A549 (cell line): ENCODE data around the gene CAMK4. TPM values are rescaled to one million over a fixed set of nuclear protein-coding genes. Genes with fewer than 3 reads are reported as not detected.

Experiments used
- ATAC-seq, 2 experiments: fragments of 200-7000 bp in 1 of 2; fragments of >200 bp in 1 of 2; cut with Nextera tagmentation in 1 of 2; cut with Tn5 transposase in 1 of 2; 3 replicates each; pipeline versions ENCODE4 v1.8.0 to v1.9.1; 2018 to 2020; ENCODE audit warnings: mild to moderate bottlenecking in 1 of 2, moderate library complexity in 1 of 2
- CTCF ChIA-PET: fragments of 300-600 bp; sonication (Branson Sonifier 250); formaldehyde crosslinking; extraction: SDS; loops from one replicate; lab custom pipeline; 2021; ENCODE audit warnings: antibody characterized with exemption, inconsistent platforms; lab: Yijun Ruan, JAX
- POLR2A ChIA-PET: fragments of 350-600 bp; formaldehyde crosslinking; extraction: SDS; loops from one replicate; lab custom pipeline; 2021; ENCODE audit warnings: antibody characterized with exemption, inconsistent platforms; lab: Yijun Ruan, JAX
- DNase-seq, 2 experiments: peaks; one replicate each; pipeline versions ENCODE4 v3.0.0 to v3.0.0-alpha.2; 2011 to 2016; ENCODE audit warnings: low read depth in 1 of 2, low spot score in 1 of 2
- FAIRE-seq: peaks from 2 replicates; lab custom pipeline; 2011; peaks lifted over from hg19 to GRCh38; lab: Jason Lieb, UNC
- H3K27ac ChIP-seq, 2 experiments: fragments of >200 bp; sonication (Bioruptor Twin); formaldehyde crosslinking; 3 replicates each; pipeline ENCODE4 v1.5.1; 2016 to 2017
- H3K4me1 ChIP-seq: fragments of >200 bp; sonication (Bioruptor Twin); formaldehyde crosslinking; 3 replicates; pipeline ENCODE4 v1.6.1; 2016
- H3K4me2 ChIP-seq: fragments of >200 bp; sonication (Bioruptor Twin); formaldehyde crosslinking; 3 replicates; pipeline ENCODE4 v1.6.1; 2016
- H3K4me3 ChIP-seq: fragments of >200 bp; sonication (Bioruptor Twin); formaldehyde crosslinking; 3 replicates; pipeline ENCODE4 v1.5.1; 2016
- H3K9me3 ChIP-seq: fragments of >200 bp; sonication (Bioruptor Twin); formaldehyde crosslinking; 3 replicates; pipeline ENCODE4 v1.6.1; 2016
- BCL3 ChIP-seq: fragments of >200 bp; sonication (Bioruptor Twin); formaldehyde crosslinking; IDR thresholded peaks from 3 replicates; pipeline ENCODE4 v1.6.1; 2016
- CBX2 ChIP-seq: fragments of 200-600 bp; sonication (generic); IDR thresholded peaks from 2 replicates; pipeline ENCODE4 v1.6.1; 2016; ENCODE audit warnings: low read depth, mild to moderate bottlenecking, borderline replicate concordance
- CHD2 ChIP-seq: fragments of 150-350 bp; IDR thresholded peaks from 2 replicates; pipeline ENCODE4 v1.6.1; 2014; ENCODE audit warnings: low read length; ENCODE audit not compliant: partially characterized antibody
- CHD4 ChIP-seq: fragments of 200-600 bp; sonication (generic); IDR thresholded peaks from 2 replicates; pipeline ENCODE4 v1.6.1; 2016; ENCODE audit warnings: antibody characterized with exemption, mild to moderate bottlenecking, borderline replicate concordance
- E2F6 ChIP-seq: IDR thresholded peaks from 2 replicates; pipeline ENCODE4 v1.6.1; 2012; ENCODE audit warnings: low read depth, borderline replicate concordance
- EHF ChIP-seq: fragments of 250-450 bp; sonication (Bioruptor Pico); IDR thresholded peaks from 2 replicates; pipeline ENCODE4 v1.5.0; 2020; ENCODE audit warnings: mild to moderate bottlenecking
- EHMT2 ChIP-seq: fragments of 200-600 bp; sonication (generic); IDR thresholded peaks from 2 replicates; pipeline ENCODE4 v1.6.1; 2016; ENCODE audit warnings: antibody characterized with exemption, low read depth, mild to moderate bottlenecking, moderate library complexity
- ELK1 ChIP-seq: fragments of 150-350 bp; IDR thresholded peaks from 2 replicates; pipeline ENCODE4 v1.6.1; 2014; ENCODE audit warnings: low read depth, mild to moderate bottlenecking, low read length
- EP300 ChIP-seq, 2 experiments: fragments of >200 bp; sonication (Bioruptor Twin); formaldehyde crosslinking; IDR thresholded peaks; 2 replicates in 1 of 2; 3 replicates in 1 of 2; pipeline ENCODE4 v1.6.1; 2016 to 2017
- FOSL2 ChIP-seq, 2 experiments: fragments of 450-650 bp in 1 of 2; fragments of >200 bp in 1 of 2; sonication (Bioruptor Twin) in 1 of 2; formaldehyde crosslinking; IDR thresholded peaks; 2 replicates each; pipeline versions ENCODE4 v1.5.0 to v1.6.1; 2016 to 2020; ENCODE audit warnings: mild to moderate bottlenecking in 1 of 2, moderate library complexity in 1 of 2
- HDAC2 ChIP-seq: fragments of 200-600 bp; sonication (generic); IDR thresholded peaks from 2 replicates; pipeline ENCODE4 v1.6.1; 2016
- HMGXB4 ChIP-seq: fragments of 250-450 bp; sonication (Bioruptor Pico); IDR thresholded peaks from 2 replicates; pipeline ENCODE4 v1.5.0; 2021; ENCODE audit warnings: mild to moderate bottlenecking, moderate library complexity, borderline replicate concordance
- HOXB13 ChIP-seq: fragments of 250-450 bp; sonication (Bioruptor Pico); IDR thresholded peaks from 2 replicates; pipeline ENCODE4 v1.5.0; 2020; ENCODE audit warnings: low read depth, mild to moderate bottlenecking, moderate library complexity
- HOXB5 ChIP-seq: fragments of 250-450 bp; sonication (Bioruptor Pico); IDR thresholded peaks from 2 replicates; pipeline ENCODE4 v1.5.0; 2020; ENCODE audit warnings: mild to moderate bottlenecking, moderate library complexity
- JUN ChIP-seq, 2 experiments: fragments of >200 bp; sonication (Bioruptor Twin); formaldehyde crosslinking; IDR thresholded peaks; 2 replicates in 1 of 2; 3 replicates in 1 of 2; pipeline ENCODE4 v1.6.1; 2016 to 2017
- JUNB ChIP-seq: fragments of >200 bp; sonication (Bioruptor Twin); formaldehyde crosslinking; IDR thresholded peaks from 2 replicates; pipeline ENCODE4 v1.6.1; 2016
- MAZ ChIP-seq: fragments of 150-350 bp; IDR thresholded peaks from 2 replicates; pipeline ENCODE4 v1.6.1; 2014; ENCODE audit warnings: antibody characterized with exemption, low read depth, low read length, borderline replicate concordance
- MYC ChIP-seq: IDR thresholded peaks from 2 replicates; pipeline ENCODE4 v1.6.1; 2012; ENCODE audit warnings: mild to moderate bottlenecking, inconsistent platforms, low read length, improper control_type of control experiment, borderline replicate concordance
- NR3C1 ChIP-seq: fragments of >200 bp; sonication (Bioruptor Twin); formaldehyde crosslinking; IDR thresholded peaks from 3 replicates; pipeline ENCODE4 v1.6.1; 2017
- RFX5 ChIP-seq: fragments of 450-650 bp; IDR thresholded peaks from 2 replicates; pipeline ENCODE4 v1.7.1; 2014; ENCODE audit warnings: antibody characterized with exemption, mild to moderate bottlenecking, moderate library complexity
- RNF2 ChIP-seq: fragments of 200-600 bp; sonication (generic); IDR thresholded peaks from 2 replicates; pipeline ENCODE4 v1.6.1; 2016; ENCODE audit warnings: low read depth, mild to moderate bottlenecking, antibody characterized with exemption, moderate library complexity, borderline replicate concordance
- SMC3 ChIP-seq: fragments of >200 bp; sonication (Bioruptor Twin); formaldehyde crosslinking; IDR thresholded peaks from 3 replicates; pipeline ENCODE4 v1.6.1; 2018; ENCODE audit warnings: inconsistent platforms
- SREBF2 ChIP-seq: fragments of 450-650 bp; IDR thresholded peaks from 2 replicates; pipeline ENCODE4 v1.6.1; 2014; ENCODE audit warnings: mild to moderate bottlenecking, moderate library complexity
- TFCP2L1 ChIP-seq: fragments of 250-450 bp; sonication (Bioruptor Pico); IDR thresholded peaks from 2 replicates; pipeline ENCODE4 v1.5.0; 2021; ENCODE audit warnings: mild to moderate bottlenecking
- ZFP36 ChIP-seq: fragments of 450-650 bp; IDR thresholded peaks from 2 replicates; pipeline ENCODE4 v1.6.1; 2014; ENCODE audit warnings: borderline replicate concordance; ENCODE audit not compliant: partially characterized antibody
- WGBS: methylation state at CpG from one replicate; pipeline ENCODE4 v1.1.6; 2017; ENCODE audit errors: missing lambda C conversion rate; 5-methylcytosine and 5-hydroxymethylcytosine counted together
- polyA plus RNA-seq, 4 experiments: library from polyadenylated mRNA; depleted of rRNA in 3 of 4; stranded (reverse); fragments of >200 nt; fragmentation: RNase III in 1 of 4; extraction: RNeasy Plus Mini Kit Qiagen cat#74134 plus additional on column Dnase treatment in 1 of 4; gene quantifications; 2 replicates in 3 of 4; 3 replicates in 1 of 4; pipeline ENCODE4 v1.2.3, GENCODE V29; 2011 to 2017

Gene CAMK4
- polyA plus RNA-seq, 2 of the 4 experiments (the other 2 are of a cell fraction) = not detected

- no peaks in the 10 kb centered on the region for H3K9me3 ChIP-seq
- no peak overlapping the region for H3K27ac ChIP-seq
- POLR2A ChIA-PET = no interaction called here
- no peak overlapping the region for H3K4me3 ChIP-seq
- no peak for ATAC-seq
- H3K4me2 ChIP-seq = no peak overlapping the region
- WGBS = 3% methylated on average over 2 of the region's 2 CpGs
- CTCF ChIA-PET = interaction anchor here (3.9 kb wide), 1 partner anchor 13 kb away, joined by 16 read pairs; no protein-coding TSS in a partner anchor
- FAIRE-seq = no peak
- TF ChIP-seq HDAC2 (no peak), RFX5 (no peak), EHF (CRISPR knock-in tag) (no peak), E2F6 (no peak), EHMT2 (no peak), BCL3 (no peak), HOXB5 (no peak)
- H3K4me1 ChIP-seq = no peaks in the 10 kb centered on the region
- no peak for DNase-seq
Measured at GRCh38 chr5:111266491-111266890, 42.3 kb downstream of the CAMK4 start.

- DNase-seq (no peak), ATAC-seq (no peak), FAIRE-seq (no peak)
- ChIA-PET POLR2A (no interaction called here), CTCF (interaction anchor here (3.9 kb wide), 1 partner anchor 11 kb away, joined by 16 read pairs; no protein-coding TSS in a partner anchor)
- H3K9me3 ChIP-seq = no peaks in the 10 kb centered on the region
- no peak overlapping the region for H3K4me3 ChIP-seq
- H3K4me2 ChIP-seq = no peak overlapping the region
- no peaks in the 10 kb centered on the region for H3K4me1 ChIP-seq
- TF ChIP-seq HOXB13 (CRISPR knock-in tag) (no peak), ELK1 (no peak), JUN (IDR thresholded peaks at IDR 0.05) (no peak), SMC3 (no peak), MYC (no peak)
- no peak overlapping the region for H3K27ac ChIP-seq
Measured at GRCh38 chr5:111268300-111268699, 44.1 kb downstream of the CAMK4 start.

GRCh38 chr5:111271885-111272284 lies 47.7 kb downstream of the CAMK4 start:
- Histone ChIP-seq H3K4me1 (no peaks in the 10 kb centered on the region), H3K4me3 (no peak overlapping the region), H3K27ac (no peak overlapping the region), H3K4me2 (no peak overlapping the region), H3K9me3 (no peaks in the 10 kb centered on the region)
- 17% methylated on average over 3 of the region's 3 CpGs for WGBS
- ATAC-seq = no peak
- FAIRE-seq = no peak
- no peak for DNase-seq
- CTCF ChIA-PET = no interaction called here
- POLR2A ChIA-PET = no interaction called here
- TF ChIP-seq CBX2 (no peak), JUNB (no peak), MYC (no peak), CHD2 (no peak), CHD4 (no peak), HOXB5 (no peak), RNF2 (no peak), SREBF2 (no peak), EP300 (IDR thresholded peaks at IDR 0.05) (no peak)

GRCh38 chr5:111277061-111277460 lies 52.9 kb downstream of the CAMK4 start:
- FAIRE-seq = no peak
- Histone ChIP-seq H3K9me3 (no peaks in the 10 kb centered on the region), H3K27ac (no peak overlapping the region), H3K4me3 (no peak overlapping the region), H3K4me2 (no peak overlapping the region), H3K4me1 (no peaks in the 10 kb centered on the region)
- WGBS = 24% methylated on average over 2 of the region's 2 CpGs
- no peak for ATAC-seq
- no peak for TF ChIP-seq HDAC2
- TF ChIP-seq CHD4 = no peak
- no peak for TF ChIP-seq CBX2
- TF ChIP-seq JUNB = no peak
- no peak for TF ChIP-seq NR3C1
- TF ChIP-seq MAZ = no peak
- no peak for TF ChIP-seq HMGXB4 (CRISPR knock-in tag)
- no peak for TF ChIP-seq TFCP2L1 (CRISPR knock-in tag)
- no peak for TF ChIP-seq ZFP36
- no peak for TF ChIP-seq HOXB5
- TF ChIP-seq FOSL2 (IDR thresholded peaks at IDR 0.05) = no peak
- no peak for TF ChIP-seq FOSL2 (CRISPR knock-in tag; IDR thresholded peaks at IDR 0.05)
- no peak for TF ChIP-seq EHF (CRISPR knock-in tag)
- TF ChIP-seq EHMT2 = no peak
- no peak for TF ChIP-seq EP300 (IDR thresholded peaks at IDR 0.05)
- ChIA-PET CTCF (no interaction called here), POLR2A (no interaction called here)
- DNase-seq = no peak
